MM.1S (cell line): Measurements from ENCODE around the gene C10orf67.
"Not testable (repeated sequence)": the region's sequence is repeated elsewhere in the genome, so short reads cannot be mapped to it uniquely, and the experiment has no call there.

ENCODE experiments used
- DNase-seq: peaks from one replicate; pipeline ENCODE4 v3.0.0-alpha.2; 2015
- H2AFZ ChIP-seq: fragments of 300-600 bp; sonication (generic); 2 replicates; pipeline ENCODE4 v1.6.0; 2016; ENCODE audit warnings: antibody characterized with exemption, low read length
- H3F3A ChIP-seq: fragments of 300-600 bp; sonication (generic); 2 replicates; pipeline ENCODE4 v1.6.1; 2016; ENCODE audit warnings: mild to moderate bottlenecking, antibody characterized with exemption, low read length, moderate library complexity, mixed read lengths; ENCODE audit not compliant: insufficient read depth
- H3K27ac ChIP-seq: fragments of 300-600 bp; sonication (generic); 2 replicates; pipeline ENCODE4 v1.5.1; 2016; ENCODE audit warnings: mild to moderate bottlenecking, low read length
- H3K27me3 ChIP-seq: fragments of 300-600 bp; sonication (generic); replicated peaks from 2 replicates; pipeline ENCODE4 v1.6.0; 2016; ENCODE audit warnings: low read length; ENCODE audit not compliant: insufficient read depth
- H3K36me3 ChIP-seq: fragments of 300-600 bp; sonication (generic); replicated peaks from 2 replicates; pipeline ENCODE4 v1.6.1; 2016; ENCODE audit warnings: mild to moderate bottlenecking, low read length, mixed read lengths; ENCODE audit not compliant: insufficient read depth
- H3K4me1 ChIP-seq: fragments of 300-600 bp; sonication (generic); 2 replicates; pipeline ENCODE4 v1.6.1; 2016; ENCODE audit warnings: low read length, mixed read lengths
- H3K4me2 ChIP-seq: fragments of 300-600 bp; sonication (generic); 2 replicates; pipeline ENCODE4 v1.6.0; 2016; ENCODE audit warnings: low read depth, low read length
- H3K4me3 ChIP-seq: fragments of 300-600 bp; sonication (generic); 2 replicates; pipeline ENCODE4 v1.5.1; 2016; ENCODE audit warnings: low read length, mixed read lengths
- H3K79me2 ChIP-seq: fragments of 300-600 bp; sonication (generic); 2 replicates; pipeline ENCODE4 v1.6.1; 2016; ENCODE audit warnings: mixed run types, low read length, mixed read lengths
- H3K9ac ChIP-seq: fragments of 300-600 bp; sonication (generic); 2 replicates; pipeline ENCODE4 v1.6.1; 2016; ENCODE audit warnings: low read length, mixed read lengths
- H3K9me2 ChIP-seq: fragments of 300-600 bp; sonication (generic); replicated peaks from 2 replicates; pipeline ENCODE4 v1.6.1; 2016; ENCODE audit warnings: mild to moderate bottlenecking, low read length, mixed read lengths; ENCODE audit not compliant: insufficient read depth
- H3K9me3 ChIP-seq: fragments of 300-600 bp; sonication (generic); replicated peaks from 2 replicates; pipeline ENCODE4 v1.6.1; 2016; ENCODE audit warnings: mild to moderate bottlenecking, low read length, mixed read lengths; ENCODE audit not compliant: insufficient read depth
- H4K20me1 ChIP-seq: fragments of 300-600 bp; sonication (generic); 2 replicates; pipeline ENCODE4 v1.6.1; 2016; ENCODE audit warnings: mild to moderate bottlenecking, low read length, moderate library complexity, mixed read lengths; ENCODE audit not compliant: insufficient read depth
- CTCF ChIP-seq: fragments of 300-600 bp; sonication (generic); IDR thresholded peaks from 2 replicates; pipeline ENCODE4 v1.5.1; 2016; ENCODE audit warnings: antibody characterized with exemption, low read length, mixed read lengths
- EZH2 ChIP-seq: fragments of 300-600 bp; sonication (generic); optimal IDR thresholded peaks from 2 replicates; pipeline ENCODE3; 2017; ENCODE audit warnings: low read depth, mild to moderate bottlenecking, antibody characterized with exemption, low read length, mixed read lengths
- EZH2phosphoT487 ChIP-seq: fragments of 300-600 bp; sonication (generic); IDR thresholded peaks from 2 replicates; pipeline ENCODE4 v1.6.1; 2018; ENCODE audit warnings: antibody characterized with exemption, low read length

Gene C10orf67

GRCh38 chr10:23262928-23263327, 81.7 kb downstream of the C10orf67 start:
- H3K4me1 ChIP-seq = no peaks in the 10 kb centered on the region
- no peak overlapping the region for H2AFZ ChIP-seq
- TF ChIP-seq EZH2 = no peak
- no peak for TF ChIP-seq CTCF
- TF ChIP-seq EZH2phosphoT487 = no peak
- H3F3A ChIP-seq = no peaks in the 10 kb centered on the region
- H3K9me3 ChIP-seq = no peaks in the 10 kb centered on the region
- no peaks in the 10 kb centered on the region for H3K79me2 ChIP-seq
- H3K4me3 ChIP-seq = no peak overlapping the region
- H3K27me3 ChIP-seq = no peaks in the 10 kb centered on the region
- no peak overlapping the region for H3K27ac ChIP-seq
- no peak overlapping the region for H3K4me2 ChIP-seq
- no peaks in the 10 kb centered on the region for H3K9me2 ChIP-seq
- H4K20me1 ChIP-seq = no peaks in the 10 kb centered on the region
- no peak overlapping the region for H3K9ac ChIP-seq
- DNase-seq = no peak
- no peaks in the 10 kb centered on the region for H3K36me3 ChIP-seq

- Histone ChIP-seq H3F3A (no peaks in the 10 kb centered on the region), H4K20me1 (no peaks in the 10 kb centered on the region), H3K9me3 (no peaks in the 10 kb centered on the region), H3K4me3 (no peak overlapping the region), H3K4me1 (no peaks in the 10 kb centered on the region), H3K27me3 (no peaks in the 10 kb centered on the region), H3K9ac (no peak overlapping the region), H2AFZ (no peak overlapping the region), H3K36me3 (no peaks in the 10 kb centered on the region), H3K79me2 (no peaks in the 10 kb centered on the region), H3K9me2 (no peaks in the 10 kb centered on the region), H3K27ac (no peak overlapping the region), H3K4me2 (no peak overlapping the region)
- DNase-seq = no peak
- TF ChIP-seq CTCF (no peak), EZH2phosphoT487 (no peak), EZH2 (no peak)
Observed at GRCh38 chr10:23258516-23258915, 86.1 kb downstream of the C10orf67 start.

- H3K36me3 ChIP-seq = no peaks in the 10 kb centered on the region
- no peak for TF ChIP-seq CTCF
- no peak for TF ChIP-seq EZH2
- no peak for TF ChIP-seq EZH2phosphoT487
- H3K9me3 ChIP-seq = no peaks in the 10 kb centered on the region
- no peaks in the 10 kb centered on the region for H3K27me3 ChIP-seq
- no peak overlapping the region for H3K9ac ChIP-seq
- H3K4me1 ChIP-seq = no peaks in the 10 kb centered on the region
- H2AFZ ChIP-seq = no peak overlapping the region
- H3K4me3 ChIP-seq = no peak overlapping the region
- H3K79me2 ChIP-seq = no peaks in the 10 kb centered on the region
- H3K4me2 ChIP-seq = no peak overlapping the region
- H3K27ac ChIP-seq = no peak overlapping the region
- H3K9me2 ChIP-seq = no peaks in the 10 kb centered on the region
- no peaks in the 10 kb centered on the region for H3F3A ChIP-seq
- DNase-seq = no peak
- no peaks in the 10 kb centered on the region for H4K20me1 ChIP-seq
Observed at GRCh38 chr10:23253780-23254179, 90.8 kb downstream of the C10orf67 start.

GRCh38 chr10:23252859-23253258, 91.7 kb downstream of the C10orf67 start:
- not testable (repeated sequence) for H4K20me1 ChIP-seq, H2AFZ ChIP-seq, DNase-seq, H3K4me3 ChIP-seq, H3F3A ChIP-seq, H3K9me2 ChIP-seq, H3K9me3 ChIP-seq, H3K4me2 ChIP-seq, H3K4me1 ChIP-seq, H3K27ac ChIP-seq, H3K36me3 ChIP-seq, H3K79me2 ChIP-seq, H3K27me3 ChIP-seq, H3K9ac ChIP-seq

- not testable (repeated sequence) for H3K4me2 ChIP-seq, H3K79me2 ChIP-seq
Observed at GRCh38 chr10:23241779-23242178, 102.8 kb downstream of the C10orf67 start.

More at GRCh38 chr10:23241779-23242178, 102.8 kb downstream of the C10orf67 start:
- H3K27ac ChIP-seq, H4K20me1 ChIP-seq, H3K9me2 ChIP-seq, DNase-seq, H3K4me1 ChIP-seq, H3K36me3 ChIP-seq, H3K27me3 ChIP-seq, H3K9ac ChIP-seq, H3K9me3 ChIP-seq, H3F3A ChIP-seq, H3K4me3 ChIP-seq, H2AFZ ChIP-seq: not testable (repeated sequence)
